Measurements from ENCODE around the gene VWF.

VWF gene

DNA sequence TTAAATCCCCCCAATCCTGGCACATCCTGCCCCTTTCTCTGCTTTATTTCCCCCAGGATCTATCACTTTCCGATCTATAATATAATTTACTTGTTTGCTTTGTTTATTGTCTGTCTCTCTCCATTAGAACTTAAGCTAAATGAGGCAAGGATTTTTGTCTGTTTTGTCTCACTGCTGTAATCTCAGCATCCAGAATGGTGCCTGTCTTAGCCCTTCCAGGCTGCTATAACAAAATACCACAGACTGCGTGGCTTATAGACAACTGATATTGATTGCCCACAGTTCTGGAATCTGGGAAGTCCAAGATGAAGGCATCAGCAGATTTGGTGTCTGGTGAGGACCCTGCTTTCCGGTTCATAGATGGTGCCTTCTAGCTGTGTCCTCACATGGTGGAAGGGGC lies 65.2 kb downstream of the VWF start:
- TF ChIP-seq, protein P1, sequence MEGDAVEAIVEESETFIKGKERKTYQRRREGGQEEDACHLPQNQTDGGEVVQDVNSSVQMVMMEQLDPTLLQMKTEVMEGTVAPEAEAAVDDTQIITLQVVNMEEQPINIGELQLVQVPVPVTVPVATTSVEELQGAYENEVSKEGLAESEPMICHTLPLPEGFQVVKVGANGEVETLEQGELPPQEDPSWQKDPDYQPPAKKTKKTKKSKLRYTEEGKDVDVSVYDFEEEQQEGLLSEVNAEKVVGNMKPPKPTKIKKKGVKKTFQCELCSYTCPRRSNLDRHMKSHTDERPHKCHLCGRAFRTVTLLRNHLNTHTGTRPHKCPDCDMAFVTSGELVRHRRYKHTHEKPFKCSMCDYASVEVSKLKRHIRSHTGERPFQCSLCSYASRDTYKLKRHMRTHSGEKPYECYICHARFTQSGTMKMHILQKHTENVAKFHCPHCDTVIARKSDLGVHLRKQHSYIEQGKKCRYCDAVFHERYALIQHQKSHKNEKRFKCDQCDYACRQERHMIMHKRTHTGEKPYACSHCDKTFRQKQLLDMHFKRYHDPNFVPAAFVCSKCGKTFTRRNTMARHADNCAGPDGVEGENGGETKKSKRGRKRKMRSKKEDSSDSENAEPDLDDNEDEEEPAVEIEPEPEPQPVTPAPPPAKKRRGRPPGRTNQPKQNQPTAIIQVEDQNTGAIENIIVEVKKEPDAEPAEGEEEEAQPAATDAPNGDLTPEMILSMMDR (IDR thresholded peaks at IDR 0.05; ENCODE audit: insufficient read depth, low read length), result no peak
- TF ChIP-seq GABPA (IDR thresholded peaks at IDR 0.05; ENCODE audit: low read depth) (no peak), SPI1 (IDR thresholded peaks at IDR 0.05; ENCODE audit: borderline replicate concordance, low read depth) (no peak), POLR2AphosphoS5 (IDR thresholded peaks at IDR 0.05; ENCODE audit: low read depth) (no peak)
- TF ChIP-seq, protein P2, sequence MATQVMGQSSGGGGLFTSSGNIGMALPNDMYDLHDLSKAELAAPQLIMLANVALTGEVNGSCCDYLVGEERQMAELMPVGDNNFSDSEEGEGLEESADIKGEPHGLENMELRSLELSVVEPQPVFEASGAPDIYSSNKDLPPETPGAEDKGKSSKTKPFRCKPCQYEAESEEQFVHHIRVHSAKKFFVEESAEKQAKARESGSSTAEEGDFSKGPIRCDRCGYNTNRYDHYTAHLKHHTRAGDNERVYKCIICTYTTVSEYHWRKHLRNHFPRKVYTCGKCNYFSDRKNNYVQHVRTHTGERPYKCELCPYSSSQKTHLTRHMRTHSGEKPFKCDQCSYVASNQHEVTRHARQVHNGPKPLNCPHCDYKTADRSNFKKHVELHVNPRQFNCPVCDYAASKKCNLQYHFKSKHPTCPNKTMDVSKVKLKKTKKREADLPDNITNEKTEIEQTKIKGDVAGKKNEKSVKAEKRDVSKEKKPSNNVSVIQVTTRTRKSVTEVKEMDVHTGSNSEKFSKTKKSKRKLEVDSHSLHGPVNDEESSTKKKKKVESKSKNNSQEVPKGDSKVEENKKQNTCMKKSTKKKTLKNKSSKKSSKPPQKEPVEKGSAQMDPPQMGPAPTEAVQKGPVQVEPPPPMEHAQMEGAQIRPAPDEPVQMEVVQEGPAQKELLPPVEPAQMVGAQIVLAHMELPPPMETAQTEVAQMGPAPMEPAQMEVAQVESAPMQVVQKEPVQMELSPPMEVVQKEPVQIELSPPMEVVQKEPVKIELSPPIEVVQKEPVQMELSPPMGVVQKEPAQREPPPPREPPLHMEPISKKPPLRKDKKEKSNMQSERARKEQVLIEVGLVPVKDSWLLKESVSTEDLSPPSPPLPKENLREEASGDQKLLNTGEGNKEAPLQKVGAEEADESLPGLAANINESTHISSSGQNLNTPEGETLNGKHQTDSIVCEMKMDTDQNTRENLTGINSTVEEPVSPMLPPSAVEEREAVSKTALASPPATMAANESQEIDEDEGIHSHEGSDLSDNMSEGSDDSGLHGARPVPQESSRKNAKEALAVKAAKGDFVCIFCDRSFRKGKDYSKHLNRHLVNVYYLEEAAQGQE (IDR thresholded peaks at IDR 0.05; ENCODE audit: insufficient replicate concordance, low read depth), result no peak
- peaks cover 5% of the 10 kb centered on the region for H3K27me3 ChIP-seq (ENCODE audit: insufficient read depth, poor library complexity, severe bottlenecking)
- no peak overlapping the region for H3K27ac ChIP-seq (replicated peaks)
- H3K4me3 ChIP-seq (replicated peaks; ENCODE audit: insufficient read depth, low read length), result no peak overlapping the region
- DNase-seq (ENCODE audit: low read depth in 1 of 2, low spot score in 1 of 2), result no peak

DNA sequence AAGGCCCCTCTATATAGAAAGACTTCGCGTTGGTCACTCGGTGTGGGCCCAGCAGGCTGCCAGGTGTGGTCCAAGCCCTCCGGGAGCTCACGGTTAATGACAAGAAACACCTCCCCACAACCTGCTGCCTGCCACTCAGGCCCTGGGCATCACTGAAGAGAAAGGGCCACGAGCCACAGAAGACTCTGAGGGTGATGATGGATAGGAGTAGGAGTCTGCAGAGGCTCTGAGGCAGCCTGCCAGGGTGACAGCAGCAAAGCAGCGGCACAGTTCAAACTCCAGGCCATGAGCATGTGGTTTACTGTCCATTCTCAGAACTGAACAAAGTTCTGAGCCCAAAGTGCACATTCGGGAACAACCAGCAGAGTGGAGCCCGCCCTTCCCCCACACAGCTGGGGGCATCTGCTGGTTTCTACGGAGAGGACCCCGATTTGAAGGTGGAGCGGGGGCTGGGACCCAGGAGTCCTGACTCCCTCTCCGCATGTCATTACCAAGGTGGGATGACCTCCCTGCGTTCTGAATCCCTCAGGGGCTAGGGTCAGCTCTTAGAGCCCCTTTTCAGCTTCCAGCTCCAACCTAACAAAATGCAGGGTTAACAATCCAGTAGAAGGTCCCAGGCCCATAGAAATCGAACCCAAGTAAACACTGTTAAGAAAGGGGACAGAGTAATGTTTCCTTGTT lies 65.8 kb downstream of the VWF start:
- no peak for DNase-seq (ENCODE audit: low read depth in 1 of 2, low spot score in 1 of 2)
- peaks cover 5% of the 10 kb centered on the region for H3K27me3 ChIP-seq (ENCODE audit: insufficient read depth, poor library complexity, severe bottlenecking)
- no peak overlapping the region for H3K27ac ChIP-seq (replicated peaks)
- no peak for TF ChIP-seq POLR2AphosphoS5 (IDR thresholded peaks at IDR 0.05; ENCODE audit: low read depth)
- no peak for TF ChIP-seq GABPA (IDR thresholded peaks at IDR 0.05; ENCODE audit: low read depth)
- TF ChIP-seq, protein P2 (IDR thresholded peaks at IDR 0.05; ENCODE audit: insufficient replicate concordance, low read depth), result no peak
- TF ChIP-seq, protein P1 (IDR thresholded peaks at IDR 0.05; ENCODE audit: insufficient read depth, low read length), result no peak
- no peak for TF ChIP-seq SPI1 (IDR thresholded peaks at IDR 0.05; ENCODE audit: borderline replicate concordance, low read depth)
- no peak overlapping the region for H3K4me3 ChIP-seq (replicated peaks; ENCODE audit: insufficient read depth, low read length)

DNA sequence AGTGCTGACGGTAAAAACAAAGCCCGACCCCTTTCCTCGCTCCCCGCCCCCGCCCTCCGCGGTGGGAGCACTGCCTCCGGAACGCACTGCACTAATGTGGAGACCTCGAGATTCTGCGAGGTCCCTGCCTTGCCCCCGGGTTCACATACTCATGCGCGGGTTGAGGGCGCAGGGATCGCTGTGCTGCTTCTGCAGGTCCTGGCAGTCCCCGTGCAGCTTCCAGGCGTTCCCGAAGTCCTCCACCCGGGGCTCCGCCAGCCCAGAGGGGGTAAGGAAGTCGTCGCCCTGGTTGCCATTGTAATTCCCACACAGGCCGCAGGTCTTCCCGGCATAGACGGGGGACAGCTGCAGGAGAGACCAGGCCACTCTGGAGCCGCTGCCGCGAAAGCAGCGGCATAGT lies 66.8 kb downstream of the VWF start:
- no peak for DNase-seq (ENCODE audit: low read depth in 1 of 2, low spot score in 1 of 2)
- H3K27me3 ChIP-seq (ENCODE audit: insufficient read depth, poor library complexity, severe bottlenecking), result peaks cover 3% of the 10 kb centered on the region
- H3K4me3 ChIP-seq (replicated peaks; ENCODE audit: insufficient read depth, low read length), result no peak overlapping the region
- TF ChIP-seq SPI1 (IDR thresholded peaks at IDR 0.05; ENCODE audit: borderline replicate concordance, low read depth) (no peak), POLR2AphosphoS5 (IDR thresholded peaks at IDR 0.05; ENCODE audit: low read depth) (no peak), GABPA (IDR thresholded peaks at IDR 0.05; ENCODE audit: low read depth) (no peak)
- TF ChIP-seq, protein P2 (IDR thresholded peaks at IDR 0.05; ENCODE audit: insufficient replicate concordance, low read depth), result no peak
- TF ChIP-seq, protein P1 (IDR thresholded peaks at IDR 0.05; ENCODE audit: insufficient read depth, low read length), result no peak
- no peak overlapping the region for H3K27ac ChIP-seq (replicated peaks)
